Activated naive CD8-positive, alpha-beta T cell treated with anti-CD3 and anti-CD28 coated beads for 36 hours (primary cell): ENCODE data around the gene NFU1. TPM values are rescaled to one million over a fixed set of nuclear protein-coding genes. Genes with fewer than 3 reads are reported as not detected.
A peak's percentile ranks its signal among the peaks of the same experiment; 100 is the strongest.

Experiments used
- DNase-seq: peaks from one replicate; pipeline ENCODE4 v3.0.0; 2021
- H3K27ac Mint-ChIP-seq: one replicate; pipeline ENCODE4 v1.8.0; 2022; ENCODE audit warnings: mild to moderate bottlenecking, moderate library complexity, mixed read lengths
- H3K27me3 Mint-ChIP-seq: one replicate; pipeline ENCODE4 v1.8.0; 2022; ENCODE audit warnings: mild to moderate bottlenecking, mixed read lengths
- H3K36me3 Mint-ChIP-seq: one replicate; pipeline ENCODE4 v1.8.0; 2021; ENCODE audit warnings: mild to moderate bottlenecking, mixed read lengths
- H3K4me1 Mint-ChIP-seq: one replicate; pipeline ENCODE4 v1.8.0; 2021; ENCODE audit warnings: mixed read lengths
- H3K4me3 Mint-ChIP-seq: one replicate; pipeline ENCODE4 v1.8.0; 2022; ENCODE audit warnings: mild to moderate bottlenecking, moderate library complexity, mixed read lengths
- H3K9me3 Mint-ChIP-seq: one replicate; pipeline ENCODE4 v1.8.0; 2022; ENCODE audit warnings: mixed read lengths
- total RNA-seq, 2 experiments: library from RNA; stranded (reverse); gene quantifications; one replicate each; pipeline ENCODE4 v1.2.3, GENCODE V29; 2021

Gene NFU1
- total RNA-seq, 2 experiments from 2014 or later, result 47.4 to 50.9 TPM

DNA sequence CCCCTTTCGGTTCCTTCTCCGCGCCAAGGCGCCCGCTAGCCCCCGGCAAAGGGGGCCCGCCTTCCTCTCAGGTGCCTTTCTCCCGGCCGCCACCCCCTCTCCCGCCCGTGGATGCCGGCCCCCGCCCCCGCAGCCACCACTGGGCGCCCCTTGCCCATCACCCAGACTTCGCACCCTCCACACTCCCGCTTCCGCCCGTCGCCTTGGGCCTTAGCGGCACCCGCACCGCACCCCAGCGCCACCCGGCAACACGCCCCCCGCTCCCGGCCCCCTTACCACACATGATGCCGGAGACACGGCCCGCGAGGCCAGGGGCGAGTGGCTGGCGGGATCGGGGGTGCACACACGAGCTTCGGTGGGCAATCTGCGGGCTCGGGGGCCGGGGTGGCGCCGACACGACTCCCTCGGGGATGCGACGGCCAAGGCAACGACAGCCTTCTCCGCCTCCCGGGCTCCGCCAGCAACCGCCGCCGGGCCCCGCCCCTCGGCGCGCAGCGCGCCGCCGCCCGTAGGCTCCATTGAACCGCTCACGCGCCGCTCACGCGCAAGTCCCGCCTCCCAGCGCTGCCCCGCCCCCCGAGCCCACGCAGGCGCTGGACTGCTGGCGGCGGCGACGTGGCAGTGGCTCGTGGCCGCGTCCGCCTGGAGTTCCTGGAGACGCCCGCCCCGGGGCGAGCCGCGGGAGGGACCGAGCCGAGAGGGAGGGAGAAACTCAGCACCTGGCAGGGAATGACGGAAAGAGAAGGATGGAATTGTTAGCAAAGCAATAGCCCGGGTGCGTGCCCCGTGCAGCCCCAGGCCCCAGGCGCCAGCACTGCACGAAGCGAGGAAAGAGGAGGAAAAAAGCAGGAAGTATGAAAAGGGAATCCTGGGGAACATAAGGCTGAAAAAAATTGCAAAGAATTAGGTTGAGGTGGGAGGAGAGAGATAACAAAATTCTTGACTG lies 50.2 kb downstream of the NFU1 start, which contains the start of gene GFPT1:
Gene GFPT1, minus strand, starts transcription at position 439 of the 946 bp plus-strand sequence. Its CDS starts 156 bp downstream, at position 283.
- DNase-seq, result peak; percentile 95
- peaks cover 34% of the 10 kb centered on the region for H3K4me1 Mint-ChIP-seq
- no peaks in the 10 kb centered on the region for H3K9me3 Mint-ChIP-seq
- no peaks in the 10 kb centered on the region for H3K27me3 Mint-ChIP-seq
- H3K36me3 Mint-ChIP-seq, result peaks cover 8% of the 10 kb centered on the region
- H3K4me3 Mint-ChIP-seq, result peak within 1 kb of the TSS; percentile 91
- H3K27ac Mint-ChIP-seq, result peak within 1 kb of the TSS; percentile 88

DNA sequence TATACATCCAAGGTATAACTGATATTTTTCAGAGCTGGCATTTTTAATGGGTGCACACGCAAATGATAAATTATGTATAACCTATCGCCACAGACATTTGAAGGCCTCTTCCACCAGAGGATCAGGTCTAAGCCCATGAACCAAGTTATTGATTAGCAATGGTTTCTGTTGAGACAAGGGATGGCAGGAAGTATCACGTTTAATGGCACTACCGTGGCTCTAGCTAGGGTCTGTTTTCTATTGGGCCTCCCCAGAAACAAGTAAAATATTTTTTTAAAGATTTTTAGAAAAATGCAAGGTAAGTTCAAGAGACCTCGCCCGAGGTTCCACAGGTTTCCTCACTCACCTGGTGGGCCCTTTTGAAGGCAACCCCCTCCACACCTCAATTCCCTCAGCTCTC lies 50.9 kb downstream of the NFU1 start:
- peaks cover 8% of the 10 kb centered on the region for H3K36me3 Mint-ChIP-seq
- H3K27ac Mint-ChIP-seq, result peak overlapping the region; percentile 79
- no peaks in the 10 kb centered on the region for H3K9me3 Mint-ChIP-seq
- H3K27me3 Mint-ChIP-seq, result no peaks in the 10 kb centered on the region
- H3K4me3 Mint-ChIP-seq, result peak overlapping the region; percentile 91
- peaks cover 38% of the 10 kb centered on the region for H3K4me1 Mint-ChIP-seq
- DNase-seq, result no peak

GRCh38 chr2:69385443-69386151 lies 51.6 kb downstream of the NFU1 start:
- Mint-ChIP-seq H3K4me1 (peaks cover 41% of the 10 kb centered on the region), H3K27ac (no peak overlapping the region)

DNA sequence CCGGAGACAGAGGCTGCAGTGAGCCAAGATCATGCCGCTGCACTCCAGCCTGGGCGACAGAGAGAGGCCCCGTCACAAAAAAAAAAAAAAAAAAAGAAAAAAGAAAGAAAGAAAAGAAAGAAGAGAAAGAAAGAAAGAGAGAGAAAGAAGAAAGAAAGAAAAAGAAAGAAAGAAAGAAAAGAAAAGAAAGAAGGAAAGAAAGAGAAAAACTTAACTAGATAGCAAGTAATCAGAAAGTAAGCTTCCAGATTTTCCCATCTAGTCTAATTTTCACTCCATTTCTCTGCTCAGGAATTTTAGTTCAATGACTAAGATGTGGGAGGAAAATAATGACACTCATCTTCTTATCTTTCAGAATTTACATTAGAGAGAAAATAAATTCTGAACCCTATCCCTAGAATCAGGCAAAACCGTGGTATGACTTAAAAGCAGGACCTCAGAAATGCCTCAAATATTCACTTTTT lies 52.6 kb downstream of the NFU1 start:
- H3K36me3 Mint-ChIP-seq, result peaks cover 11% of the 10 kb centered on the region
- no peaks in the 10 kb centered on the region for H3K9me3 Mint-ChIP-seq
- H3K27me3 Mint-ChIP-seq, result no peaks in the 10 kb centered on the region
- no peak for DNase-seq
- peaks cover 44% of the 10 kb centered on the region for H3K4me1 Mint-ChIP-seq
- H3K4me3 Mint-ChIP-seq, result no peak overlapping the region
- no peak overlapping the region for H3K27ac Mint-ChIP-seq

More at GRCh38 chr2:69385443-69386151, 51.6 kb downstream of the NFU1 start:
- H3K27me3 Mint-ChIP-seq, result no peaks in the 10 kb centered on the region
- H3K4me3 Mint-ChIP-seq, result peak overlapping the region; percentile 91
- no peak for DNase-seq
- H3K9me3 Mint-ChIP-seq, result no peaks in the 10 kb centered on the region
- peaks cover 9% of the 10 kb centered on the region for H3K36me3 Mint-ChIP-seq

GRCh38 chr2:69383176-69383812 lies 53.9 kb downstream of the NFU1 start:
- Mint-ChIP-seq H3K27me3 (no peaks in the 10 kb centered on the region), H3K36me3 (peaks cover 12% of the 10 kb centered on the region), H3K4me3 (no peak overlapping the region), H3K27ac (no peak overlapping the region), H3K9me3 (no peaks in the 10 kb centered on the region), H3K4me1 (peaks cover 44% of the 10 kb centered on the region)
- DNase-seq, result no peak

DNA sequence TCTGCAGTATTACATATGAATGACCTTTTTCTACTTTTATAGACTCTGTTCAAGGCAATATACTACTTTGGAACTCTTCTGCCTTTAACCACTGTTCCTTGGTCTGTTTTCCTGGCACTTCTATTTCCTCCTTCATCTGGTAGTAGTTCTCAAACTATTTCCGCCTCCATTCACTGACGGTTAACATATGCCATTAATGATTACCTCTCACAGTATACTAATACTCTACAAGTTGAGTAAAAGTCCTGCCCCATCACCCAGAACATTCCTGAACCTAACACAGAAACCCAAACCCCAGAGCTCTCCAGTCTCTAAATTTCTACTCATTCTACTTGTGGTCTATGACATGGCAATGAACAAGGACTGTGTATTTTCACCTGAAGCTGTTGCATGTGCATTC lies 54.7 kb downstream of the NFU1 start:
- H3K27me3 Mint-ChIP-seq, result no peaks in the 10 kb centered on the region
- H3K36me3 Mint-ChIP-seq, result peaks cover 14% of the 10 kb centered on the region
- H3K4me3 Mint-ChIP-seq, result no peak overlapping the region
- no peak overlapping the region for H3K27ac Mint-ChIP-seq
- peaks cover 38% of the 10 kb centered on the region for H3K4me1 Mint-ChIP-seq
- DNase-seq, result no peak
- H3K9me3 Mint-ChIP-seq, result no peaks in the 10 kb centered on the region

DNA sequence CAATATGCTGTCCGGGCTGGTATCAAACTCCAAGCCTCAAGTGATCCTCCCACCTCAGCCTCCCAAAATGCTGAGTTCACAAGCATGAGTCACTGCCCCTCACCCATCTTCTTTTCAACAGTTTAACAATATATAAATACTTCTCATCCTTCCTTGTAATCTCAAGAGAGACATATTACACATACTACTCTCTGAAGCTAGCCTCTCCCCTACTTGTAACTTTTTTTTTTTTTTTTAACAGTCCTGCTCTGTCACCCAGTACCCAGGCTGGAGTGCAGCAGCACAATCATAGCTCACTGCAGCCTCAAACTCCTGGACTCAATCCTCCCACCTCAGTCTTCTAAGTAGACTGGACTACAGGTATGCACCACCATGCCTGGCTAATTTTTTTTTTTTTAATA lies 55.9 kb downstream of the NFU1 start:
- Mint-ChIP-seq H3K9me3 (no peaks in the 10 kb centered on the region), H3K27me3 (no peaks in the 10 kb centered on the region), H3K27ac (no peak overlapping the region), H3K4me1 (peaks cover 37% of the 10 kb centered on the region), H3K36me3 (peaks cover 16% of the 10 kb centered on the region), H3K4me3 (no peak overlapping the region)
- DNase-seq, result no peak

DNA sequence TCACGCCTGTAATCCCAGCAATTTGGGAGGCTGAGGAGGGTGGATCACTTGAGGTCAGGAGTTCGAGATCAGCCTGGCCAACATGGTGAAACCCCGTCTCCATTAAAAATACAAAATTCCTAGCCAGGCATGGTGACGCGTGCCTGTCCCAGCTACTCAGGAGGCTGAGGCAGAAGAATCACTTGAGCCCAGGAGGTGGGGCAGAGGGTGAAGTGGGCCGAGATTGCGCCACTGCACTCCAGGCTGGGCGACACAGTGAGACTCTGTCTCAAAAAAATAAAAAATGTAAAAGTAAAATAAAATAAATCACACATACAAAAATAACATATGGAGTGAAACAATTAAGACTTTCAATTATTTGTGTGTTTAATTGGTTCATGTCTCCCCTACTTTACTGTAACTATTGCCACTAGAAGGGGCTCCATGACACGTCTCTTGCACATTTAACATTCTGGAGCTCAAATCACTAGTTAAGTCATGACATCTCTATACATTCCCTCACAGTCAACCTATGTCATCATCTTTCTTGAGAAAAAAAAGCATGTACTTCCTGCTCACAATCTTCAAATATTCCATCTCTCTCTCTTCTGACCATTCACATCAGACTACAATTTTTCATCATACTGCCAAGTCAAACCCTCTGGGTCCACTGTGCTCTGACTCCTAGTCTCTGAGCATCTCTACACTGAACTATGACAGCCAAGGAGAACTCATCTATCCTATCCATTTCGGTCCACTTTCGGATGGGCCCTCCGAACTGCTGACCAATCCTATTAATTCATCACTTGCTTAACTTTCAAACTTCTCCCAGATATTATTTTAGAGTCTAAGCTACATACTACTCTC lies 56.9 kb downstream of the NFU1 start:
- Mint-ChIP-seq H3K36me3 (peaks cover 16% of the 10 kb centered on the region), H3K4me3 (no peak overlapping the region), H3K27ac (no peak overlapping the region), H3K4me1 (peaks cover 35% of the 10 kb centered on the region), H3K27me3 (no peaks in the 10 kb centered on the region), H3K9me3 (no peaks in the 10 kb centered on the region)
- no peak for DNase-seq

GRCh38 chr2:69376403-69376802 lies 60.8 kb downstream of the NFU1 start:
- Mint-ChIP-seq H3K27me3 (no peaks in the 10 kb centered on the region), H3K9me3 (no peaks in the 10 kb centered on the region), H3K4me1 (peaks cover 16% of the 10 kb centered on the region), H3K4me3 (no peak overlapping the region), H3K27ac (no peak overlapping the region), H3K36me3 (peaks cover 8% of the 10 kb centered on the region)
- no peak for DNase-seq

- Mint-ChIP-seq H3K27ac (no peak overlapping the region), H3K4me1 (peaks cover 13% of the 10 kb centered on the region), H3K9me3 (no peaks in the 10 kb centered on the region), H3K36me3 (peaks cover 8% of the 10 kb centered on the region), H3K4me3 (no peak overlapping the region), H3K27me3 (no peaks in the 10 kb centered on the region)
- DNase-seq, result no peak
Measured at GRCh38 chr2:69375494-69376353, 61.5 kb downstream of the NFU1 start.

DNA sequence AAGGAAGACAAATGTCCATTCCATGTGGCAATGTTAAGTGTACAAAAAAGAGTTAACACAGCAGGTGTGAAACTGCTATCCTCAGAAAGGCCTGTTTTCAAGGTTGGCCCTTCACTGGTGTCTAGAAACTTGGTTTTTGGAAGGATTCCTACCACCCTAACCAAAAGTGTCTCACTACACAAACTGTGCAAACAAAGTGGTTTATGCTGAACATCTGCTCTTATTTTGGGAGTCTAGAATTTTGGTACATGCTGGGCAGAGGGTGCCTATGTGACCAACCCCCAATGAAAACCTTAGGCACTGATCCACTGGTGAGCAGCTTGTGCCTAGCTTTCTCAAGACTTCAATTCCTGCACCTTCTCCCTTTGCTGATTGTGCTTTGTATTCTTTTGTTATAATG lies 64.5 kb downstream of the NFU1 start:
- Mint-ChIP-seq H3K27me3 (no peaks in the 10 kb centered on the region), H3K4me3 (no peak overlapping the region), H3K36me3 (peaks cover 22% of the 10 kb centered on the region)

GRCh38 chr2:69369802-69370201 lies 67.4 kb downstream of the NFU1 start:
- H3K4me3 Mint-ChIP-seq, result no peak overlapping the region
- H3K27ac Mint-ChIP-seq, result no peak overlapping the region
- no peaks in the 10 kb centered on the region for H3K9me3 Mint-ChIP-seq
- H3K36me3 Mint-ChIP-seq, result peaks cover 28% of the 10 kb centered on the region
- no peaks in the 10 kb centered on the region for H3K4me1 Mint-ChIP-seq
- H3K27me3 Mint-ChIP-seq, result no peaks in the 10 kb centered on the region
- DNase-seq, result no peak

More for the DNA sequence above, 64.5 kb downstream of the NFU1 start:
- Mint-ChIP-seq H3K9me3 (no peaks in the 10 kb centered on the region), H3K27ac (no peak overlapping the region), H3K4me1 (peaks cover 9% of the 10 kb centered on the region)
- no peak for DNase-seq

- Mint-ChIP-seq H3K4me3 (no peak overlapping the region), H3K9me3 (no peaks in the 10 kb centered on the region), H3K27ac (no peak overlapping the region), H3K4me1 (no peaks in the 10 kb centered on the region), H3K27me3 (no peaks in the 10 kb centered on the region), H3K36me3 (peaks cover 29% of the 10 kb centered on the region)
- DNase-seq, result no peak
Measured at GRCh38 chr2:69368588-69368987, 68.6 kb downstream of the NFU1 start.
